Fibroblast of lung (primary cell): ENCODE measurements around the gene SRSF3. TPM values are rescaled to one million over a fixed set of nuclear protein-coding genes. Genes with fewer than 3 reads are reported as not detected.

Experiments used
- DNase-seq, 2 donors: peaks; one replicate each; pipeline versions ENCODE4 v3.0.0 to v3.0.0-alpha.2; 2010; ENCODE audit warnings: low read depth in 2 of 2
- H2AFZ ChIP-seq: 2 replicates; pipeline ENCODE4 v1.5.1; 2012; ENCODE audit warnings: low read length, control low read depth, inconsistent platforms
- H3K27ac ChIP-seq: 2 replicates; pipeline ENCODE4 v1.5.1; 2011; ENCODE audit warnings: low read length, control low read depth; ENCODE audit not compliant: insufficient read depth
- H3K27me3 ChIP-seq: 2 replicates; pipeline ENCODE4 v1.5.1; 2011; ENCODE audit warnings: mild to moderate bottlenecking, low read length; ENCODE audit not compliant: control insufficient read depth, insufficient read depth
- H3K36me3 ChIP-seq: 2 replicates; pipeline ENCODE4 v1.5.1; 2011; ENCODE audit warnings: low read length; ENCODE audit not compliant: control insufficient read depth, insufficient read depth
- H3K4me1 ChIP-seq: 2 replicates; pipeline ENCODE4 v1.5.1; 2011; ENCODE audit warnings: low read length; ENCODE audit not compliant: control insufficient read depth, insufficient read depth; ENCODE audit errors: extremely low read depth
- H3K4me2 ChIP-seq: 2 replicates; pipeline ENCODE4 v1.5.1; 2011; ENCODE audit warnings: low read length, control low read depth; ENCODE audit not compliant: insufficient read depth; ENCODE audit errors: extremely low read depth
- H3K4me3 ChIP-seq, 4 experiments: fragments of 200-600 bp in 1 of 4; sonication (generic) in 1 of 4; replicated peaks in 1 of 4; 2 replicates each; pipeline ENCODE4 v1.5.1; 2011 to 2016; ENCODE audit warnings: low read length in 4 of 4, low read depth in 3 of 4, mild to moderate bottlenecking in 3 of 4, control low read depth in 2 of 4, inconsistent platforms in 1 of 4, mixed read lengths in 1 of 4; ENCODE audit not compliant: insufficient read depth in 1 of 4; ENCODE audit errors: control extremely low read depth in 1 of 4
- H3K79me2 ChIP-seq: 2 replicates; pipeline ENCODE4 v1.5.1; 2012; ENCODE audit warnings: mild to moderate bottlenecking, low read length, inconsistent platforms; ENCODE audit not compliant: control insufficient read depth, insufficient read depth
- H3K9ac ChIP-seq: 2 replicates; pipeline ENCODE4 v1.5.1; 2011; ENCODE audit warnings: mild to moderate bottlenecking, low read length, control low read depth; ENCODE audit not compliant: insufficient read depth
- H3K9me3 ChIP-seq: 2 replicates; pipeline ENCODE4 v1.5.1; 2012; ENCODE audit warnings: low read depth, low read length; ENCODE audit not compliant: control insufficient read depth, insufficient read depth
- H4K20me1 ChIP-seq: 2 replicates; pipeline ENCODE4 v1.5.1; 2011; ENCODE audit warnings: low read length; ENCODE audit not compliant: control insufficient read depth, insufficient read depth; ENCODE audit errors: extremely low read depth
- EZH2 ChIP-seq: IDR thresholded peaks from 2 replicates; pipeline ENCODE4 v1.5.1; 2012; ENCODE audit warnings: low read length, control low read depth, mild to moderate bottlenecking; ENCODE audit errors: missing control alignments
- polyA plus RNA-seq, 2 donors: library from polyadenylated mRNA; depleted of rRNA in 1 of 2; stranded (reverse) in 1 of 2; unstranded in 1 of 2; fragments of >200 nt; gene quantifications; 2 replicates each; pipeline ENCODE4 v1.2.1, GENCODE V29; 2011 to 2012; ENCODE audit warnings: missing spikeins in 1 of 2
- total RNA-seq: library from RNA; depleted of rRNA; stranded (reverse); fragments of >200 nt; gene quantifications from 2 replicates; pipeline ENCODE4 v1.2.1, GENCODE V29; 2014
- TF ChIP-seq, protein P1 (sequence below), 2 donors: IDR thresholded peaks in 1 of 2; conservative IDR thresholded peaks in 1 of 2; 1 replicate in 1 of 2; 2 replicates in 1 of 2; pipeline ENCODE4 v1.5.1; 2011 to 2012; ENCODE audit warnings: low read length in 2 of 2, control low read depth in 1 of 2, inconsistent platforms in 1 of 2, low read depth in 1 of 2, mild to moderate bottlenecking in 1 of 2

Gene SRSF3
- total and polyA plus RNA-seq, 2 donors (not counting 1 experiment from before 2014, with no cell fraction given) = 191 to 435 TPM

DNA sequence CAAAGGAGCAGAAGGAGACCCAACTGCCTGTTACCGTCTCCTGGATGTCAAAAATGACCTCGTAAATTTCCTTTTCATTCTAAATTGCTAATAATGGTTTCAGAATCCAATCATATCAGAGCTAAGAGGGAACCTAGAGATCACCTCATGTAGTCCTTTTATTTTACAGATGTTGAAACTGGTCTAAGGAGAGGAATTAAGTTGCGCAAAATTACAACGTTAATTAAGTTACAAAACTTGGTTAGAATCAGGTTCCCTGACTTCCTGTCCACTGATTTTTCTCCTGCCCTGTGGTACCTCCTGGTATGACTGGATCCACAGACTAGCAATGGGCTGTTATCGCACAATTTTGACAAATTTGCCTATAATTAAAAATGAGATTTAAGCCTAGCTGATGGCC lies 37.9 kb upstream of the SRSF3 start:
- Histone ChIP-seq H3K4me2 (no peak overlapping the region), H3K9ac (no peak overlapping the region), H3K27ac (no peak overlapping the region), H3K27me3 (no peaks in the 10 kb centered on the region), H3K9me3 (no peaks in the 10 kb centered on the region), H3K4me3 (no peak overlapping the region), H3K4me1 (no peaks in the 10 kb centered on the region), H3K79me2 (no peaks in the 10 kb centered on the region), H2AFZ (no peak overlapping the region), H3K36me3 (no peaks in the 10 kb centered on the region), H4K20me1 (no peaks in the 10 kb centered on the region)
- DNase-seq = no peak
- TF ChIP-seq, protein P1, sequence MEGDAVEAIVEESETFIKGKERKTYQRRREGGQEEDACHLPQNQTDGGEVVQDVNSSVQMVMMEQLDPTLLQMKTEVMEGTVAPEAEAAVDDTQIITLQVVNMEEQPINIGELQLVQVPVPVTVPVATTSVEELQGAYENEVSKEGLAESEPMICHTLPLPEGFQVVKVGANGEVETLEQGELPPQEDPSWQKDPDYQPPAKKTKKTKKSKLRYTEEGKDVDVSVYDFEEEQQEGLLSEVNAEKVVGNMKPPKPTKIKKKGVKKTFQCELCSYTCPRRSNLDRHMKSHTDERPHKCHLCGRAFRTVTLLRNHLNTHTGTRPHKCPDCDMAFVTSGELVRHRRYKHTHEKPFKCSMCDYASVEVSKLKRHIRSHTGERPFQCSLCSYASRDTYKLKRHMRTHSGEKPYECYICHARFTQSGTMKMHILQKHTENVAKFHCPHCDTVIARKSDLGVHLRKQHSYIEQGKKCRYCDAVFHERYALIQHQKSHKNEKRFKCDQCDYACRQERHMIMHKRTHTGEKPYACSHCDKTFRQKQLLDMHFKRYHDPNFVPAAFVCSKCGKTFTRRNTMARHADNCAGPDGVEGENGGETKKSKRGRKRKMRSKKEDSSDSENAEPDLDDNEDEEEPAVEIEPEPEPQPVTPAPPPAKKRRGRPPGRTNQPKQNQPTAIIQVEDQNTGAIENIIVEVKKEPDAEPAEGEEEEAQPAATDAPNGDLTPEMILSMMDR (conservative IDR thresholded peaks at IDR 0.05 in 1 of 2, IDR thresholded peaks at IDR 0.05 in 1 of 2; ENCODE audit: low read depth in 1 of 2, low read length in 2 of 2) = no peak
- TF ChIP-seq EZH2 = no peak

DNA sequence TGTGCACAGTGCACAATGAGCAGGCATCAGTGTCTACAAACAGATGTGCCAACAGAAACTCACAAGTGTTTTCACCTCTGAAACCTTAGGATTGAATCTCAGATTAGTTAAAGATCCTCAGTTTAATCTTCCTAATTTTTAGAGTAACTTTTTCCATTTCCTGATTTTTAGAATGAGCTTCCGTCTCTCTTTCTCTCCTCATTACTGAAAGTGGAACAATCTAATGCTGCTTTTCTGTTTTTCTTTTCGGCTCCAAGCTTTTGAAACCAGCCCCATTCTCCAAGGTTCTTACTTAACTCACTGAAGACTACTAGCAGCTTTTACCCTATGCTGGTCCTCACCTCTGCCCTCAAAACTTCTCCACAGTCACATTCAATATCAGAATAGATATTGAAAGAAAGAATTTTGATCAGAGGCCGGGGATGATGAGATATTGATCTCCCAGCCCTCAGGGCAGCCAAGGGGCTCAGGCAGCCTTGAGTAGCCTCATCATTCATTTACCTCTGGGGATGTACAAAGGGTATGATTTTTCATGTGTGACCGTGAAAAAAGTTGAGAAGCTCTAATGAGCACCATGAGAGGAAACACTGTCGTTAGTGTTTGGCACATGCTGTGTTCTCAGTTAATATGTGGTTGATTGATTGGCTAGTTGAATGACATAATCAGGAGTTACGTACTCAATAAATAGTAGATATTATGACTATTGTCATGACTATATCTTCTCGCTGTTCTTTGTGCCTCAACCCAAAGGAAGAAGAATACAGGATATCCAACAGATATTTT lies 35.0 kb upstream of the SRSF3 start:
- H4K20me1 ChIP-seq = no peaks in the 10 kb centered on the region
- no peak for DNase-seq
- no peaks in the 10 kb centered on the region for H3K36me3 ChIP-seq
- H3K27me3 ChIP-seq = no peaks in the 10 kb centered on the region
- H3K9me3 ChIP-seq = no peaks in the 10 kb centered on the region
- TF ChIP-seq, protein P1 (conservative IDR thresholded peaks at IDR 0.05 in 1 of 2, IDR thresholded peaks at IDR 0.05 in 1 of 2; ENCODE audit: low read depth in 1 of 2, low read length in 2 of 2) = no peak
- TF ChIP-seq EZH2 = no peak
- no peak overlapping the region for H3K27ac ChIP-seq
- H3K9ac ChIP-seq = no peak overlapping the region
- H3K4me3 ChIP-seq = no peak overlapping the region
- no peaks in the 10 kb centered on the region for H3K4me1 ChIP-seq
- no peaks in the 10 kb centered on the region for H3K79me2 ChIP-seq
- no peak overlapping the region for H2AFZ ChIP-seq
- no peak overlapping the region for H3K4me2 ChIP-seq

DNA sequence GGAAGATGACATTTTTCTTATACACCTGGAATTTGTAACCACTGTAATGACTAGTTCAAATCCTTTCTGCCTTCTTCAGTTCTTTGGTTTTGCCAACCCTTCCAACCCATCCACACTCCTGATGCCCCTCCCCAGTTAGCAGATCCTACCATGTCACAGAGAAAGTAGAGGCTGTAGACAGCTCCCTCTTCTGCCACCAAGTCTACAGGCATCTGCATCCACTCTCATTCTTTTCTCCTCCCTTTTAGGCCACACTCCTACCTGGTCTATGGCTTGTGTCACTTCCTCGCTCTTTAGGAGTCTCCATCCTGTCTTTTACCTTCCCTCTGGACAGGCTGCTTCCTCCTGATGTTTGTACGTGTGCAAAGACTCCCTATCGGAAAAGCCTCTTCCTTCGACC lies 33.3 kb upstream of the SRSF3 start:
- Histone ChIP-seq H4K20me1 (no peaks in the 10 kb centered on the region), H3K4me2 (no peak overlapping the region), H3K4me3 (no peak overlapping the region), H3K27ac (no peak overlapping the region), H3K27me3 (no peaks in the 10 kb centered on the region), H3K9me3 (no peaks in the 10 kb centered on the region), H3K79me2 (no peaks in the 10 kb centered on the region), H2AFZ (no peak overlapping the region), H3K4me1 (no peaks in the 10 kb centered on the region), H3K9ac (no peak overlapping the region), H3K36me3 (no peaks in the 10 kb centered on the region)
- no peak for DNase-seq
- TF ChIP-seq EZH2 = no peak
- TF ChIP-seq, protein P1 (conservative IDR thresholded peaks at IDR 0.05 in 1 of 2, IDR thresholded peaks at IDR 0.05 in 1 of 2; ENCODE audit: low read depth in 1 of 2, low read length in 2 of 2) = no peak
